T1000 (cell line): ENCODE data around the gene LMF2.
A peak's percentile ranks its signal among the peaks of the same experiment; 100 is the strongest.
"Not testable (repeated sequence)": the region's sequence is repeated elsewhere in the genome, so short reads cannot be mapped to it uniquely, and the experiment has no call there.

Experiments
- DNase-seq: peaks from one replicate; lab custom pipeline; 2025; ENCODE audit warnings: mixed read lengths; lab: John Stamatoyannopoulos, UW

The LMF2 gene

DNA sequence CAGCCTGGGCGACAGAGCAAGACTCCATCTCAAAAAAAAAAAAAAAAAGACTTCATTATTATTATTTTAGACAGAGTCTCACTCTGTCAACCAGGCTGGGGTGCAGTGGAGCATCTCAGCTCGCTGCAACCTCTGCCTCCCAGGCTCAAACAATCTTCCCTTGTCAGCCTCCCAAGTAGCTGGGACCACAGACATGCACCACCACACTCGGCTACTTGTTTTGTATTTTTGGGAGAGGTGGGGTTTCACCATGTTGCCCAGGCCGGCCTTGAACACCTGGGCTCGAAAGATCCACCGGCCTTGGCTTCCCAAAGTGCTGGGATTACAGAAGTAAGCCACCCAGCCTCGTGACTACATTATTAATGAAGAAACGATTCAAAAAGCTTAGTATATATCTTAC, 27.6 kb upstream of the LMF2 start:
- no peak for DNase-seq

DNA sequence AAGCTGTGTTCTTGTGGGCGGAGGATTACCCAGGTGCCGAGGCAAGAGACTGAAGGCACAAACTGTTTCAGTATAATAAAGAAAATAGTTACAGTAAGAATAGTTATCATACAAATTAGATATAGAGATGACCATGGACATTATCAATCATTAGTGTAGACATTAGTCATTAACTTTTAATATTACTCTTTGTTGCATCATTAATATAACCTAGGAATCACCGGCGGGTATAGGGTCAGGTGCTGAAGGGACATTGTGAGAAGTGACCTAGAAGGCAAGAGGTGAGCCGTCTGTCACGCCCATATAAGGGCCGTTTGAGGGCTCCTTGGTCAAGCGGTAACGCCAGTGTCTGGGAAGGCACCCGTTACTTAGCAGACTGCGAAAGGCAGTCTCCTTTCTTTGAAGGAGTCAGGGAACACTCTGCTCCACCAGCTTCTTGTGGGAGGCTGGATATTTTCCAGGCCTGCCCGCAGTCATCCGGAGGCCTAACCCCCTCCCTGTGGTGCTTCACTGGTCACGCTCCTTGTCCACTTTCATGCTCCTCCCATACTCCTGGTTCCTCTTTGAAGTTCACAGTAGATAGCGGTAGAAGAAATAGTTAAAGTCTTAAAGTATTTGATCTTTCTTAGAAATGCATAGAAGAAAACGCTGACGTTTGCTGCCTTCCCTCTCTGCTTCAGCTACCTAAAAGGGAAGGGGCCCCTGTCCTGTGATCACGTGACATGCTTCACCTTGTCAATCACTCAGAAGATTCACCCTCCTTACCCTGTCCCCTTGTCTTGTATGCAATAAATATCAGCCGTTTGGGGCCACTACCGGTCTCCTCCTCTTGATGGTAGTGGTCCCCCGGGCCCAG, 26.6 kb upstream of the LMF2 start:
- DNase-seq = not testable (repeated sequence)

DNA sequence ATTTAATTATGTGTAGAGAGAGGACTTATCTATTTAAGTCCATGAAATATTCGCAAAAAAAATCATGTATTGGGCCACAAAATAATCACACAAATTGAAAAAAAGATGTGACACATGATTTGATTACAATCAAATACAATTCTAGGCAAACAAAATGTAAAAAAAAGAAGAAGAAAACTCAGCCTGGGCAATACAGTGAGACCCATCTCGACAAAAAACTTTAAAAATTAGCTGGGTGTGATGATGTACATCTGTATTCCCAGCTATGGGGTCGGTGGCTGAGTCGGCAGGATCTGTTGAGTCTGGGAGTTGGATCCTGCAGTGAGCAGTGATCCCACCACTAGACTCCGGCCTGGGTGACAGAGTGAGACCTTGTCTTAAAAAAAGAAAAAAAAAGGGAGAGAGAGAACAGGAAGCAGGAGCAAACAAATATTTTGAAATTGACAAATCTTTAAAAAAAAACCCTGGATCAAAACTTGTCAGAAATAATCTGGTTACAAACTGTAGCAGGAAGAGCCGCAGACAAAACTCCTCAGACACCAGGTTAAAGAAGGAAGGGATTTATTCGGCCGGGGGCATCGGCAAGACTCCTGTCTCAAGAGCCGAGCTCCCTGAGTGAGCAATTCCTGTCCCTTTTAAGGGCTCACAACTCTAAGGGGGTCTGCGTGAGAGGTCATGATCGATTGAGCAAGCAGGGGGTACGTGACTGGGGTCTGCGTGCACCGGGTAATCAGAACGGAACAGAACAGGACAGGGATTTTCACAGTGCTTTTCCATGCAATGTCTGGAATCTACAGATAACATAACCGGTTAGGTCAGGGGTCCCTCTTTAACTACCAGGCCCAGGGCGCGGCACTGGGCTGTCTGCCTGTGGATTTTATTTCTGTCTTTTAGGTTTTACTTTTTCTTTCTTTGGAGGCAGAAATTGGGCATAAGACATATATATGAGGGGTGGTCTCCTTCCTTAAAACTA, 25.6 kb upstream of the LMF2 start:
- no peak for DNase-seq

DNA sequence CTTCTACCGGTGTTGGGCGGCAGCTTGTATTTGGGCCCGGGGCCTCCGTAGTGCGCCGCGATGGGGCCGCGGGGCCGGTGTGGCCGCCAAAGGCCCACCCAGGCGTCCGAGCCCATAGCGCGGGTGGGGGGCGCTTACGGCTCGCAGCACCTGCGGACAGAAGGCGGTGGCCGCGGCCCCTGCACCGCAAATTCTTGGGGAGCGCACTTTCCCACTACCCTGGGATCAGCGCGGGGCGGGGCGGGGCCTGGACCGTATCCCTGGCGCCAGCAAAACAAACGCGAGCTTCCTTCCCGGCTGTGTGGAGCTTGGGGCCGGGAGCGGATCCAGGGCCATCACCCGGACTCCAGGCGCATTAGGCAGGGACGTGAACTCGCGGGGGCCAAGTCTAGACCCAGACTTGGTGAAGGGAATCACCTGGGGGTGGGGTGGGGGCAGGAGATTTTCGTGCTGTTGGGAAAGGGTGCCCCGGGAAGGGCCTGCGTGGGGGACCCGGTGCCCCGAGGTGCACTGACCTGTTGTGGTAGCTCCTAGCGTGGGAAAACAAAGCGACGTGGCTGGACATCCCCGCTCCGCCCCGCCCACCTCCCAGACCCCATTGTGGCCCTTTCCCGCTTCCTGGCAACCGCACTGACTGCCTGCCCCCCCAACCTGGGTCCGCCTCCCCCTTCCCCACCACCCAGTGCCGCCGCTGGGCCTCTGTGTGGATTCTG, 24.6 kb upstream of the LMF2 start:
- no peak for DNase-seq

DNA sequence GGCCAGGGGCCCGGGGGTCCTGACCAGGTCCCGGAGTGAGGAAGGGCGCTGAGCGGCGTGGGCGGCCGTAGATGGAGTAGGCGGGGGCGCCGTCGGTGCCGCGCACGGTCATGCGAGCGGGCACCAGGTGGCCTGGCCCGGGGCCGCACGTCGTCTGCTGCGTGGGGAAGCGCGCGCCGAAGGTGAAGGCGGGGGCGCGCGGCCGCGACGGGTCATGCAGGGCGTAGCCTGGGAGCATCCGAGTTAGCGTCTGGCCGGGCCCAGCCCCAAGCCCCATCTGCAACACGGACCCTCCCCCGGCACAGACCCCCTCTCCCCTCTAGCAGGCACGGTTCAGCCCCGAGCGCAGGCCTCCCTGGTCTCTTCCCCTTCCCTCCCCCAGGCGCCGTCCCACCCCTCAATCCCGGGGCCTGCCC, 24.1 kb upstream of the LMF2 start:
- no peak for DNase-seq

DNA sequence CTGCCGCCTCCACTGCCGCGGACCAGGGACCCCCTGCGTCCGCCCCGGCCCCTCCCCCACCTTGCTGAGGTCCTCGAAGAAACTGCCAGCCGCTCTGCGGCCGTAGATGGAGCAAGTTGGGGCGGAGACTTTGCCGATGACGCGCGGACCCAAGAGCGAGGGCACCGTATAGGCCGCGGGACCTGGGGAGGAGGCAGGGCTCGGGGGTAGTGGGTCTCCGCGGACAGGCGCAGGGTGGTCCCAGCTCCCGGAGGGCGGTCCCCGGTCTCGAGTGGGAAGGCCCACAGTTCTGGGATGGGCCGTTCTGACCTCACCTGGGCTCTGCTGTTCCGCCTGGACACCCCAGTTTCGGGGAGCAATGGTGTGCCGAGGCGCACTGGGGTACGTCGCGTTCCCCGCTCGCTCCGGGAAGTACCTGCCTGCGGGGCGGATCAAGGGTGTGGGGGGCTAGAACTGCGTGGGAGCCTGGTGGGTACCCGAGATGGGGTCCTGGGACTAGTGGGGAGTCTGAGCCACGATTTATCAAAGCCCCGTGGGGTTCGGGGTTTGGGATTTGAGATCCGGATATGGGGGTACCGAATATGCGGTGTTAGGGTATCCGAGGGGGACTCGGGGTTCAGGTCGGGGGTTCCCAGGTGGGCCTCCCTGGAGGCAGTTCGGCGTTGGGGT, 23.5 kb upstream of the LMF2 start:
- DNase-seq = peak; percentile 14

DNA sequence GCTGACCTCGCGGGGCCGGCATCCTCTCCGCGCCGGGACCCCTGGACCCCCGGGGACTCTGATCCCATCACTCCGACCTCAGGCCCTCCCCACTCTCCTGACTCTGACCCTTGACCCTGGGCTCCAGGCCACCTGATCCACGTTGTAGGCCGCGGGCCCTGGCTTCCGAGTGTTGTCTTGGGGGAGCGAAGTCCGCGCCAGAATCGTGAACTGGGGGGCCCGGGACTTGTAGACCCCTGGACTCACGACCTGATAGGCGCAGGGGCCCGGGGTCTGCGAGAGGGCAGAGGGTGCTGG, 23.0 kb upstream of the LMF2 start:
- no peak for DNase-seq

DNA sequence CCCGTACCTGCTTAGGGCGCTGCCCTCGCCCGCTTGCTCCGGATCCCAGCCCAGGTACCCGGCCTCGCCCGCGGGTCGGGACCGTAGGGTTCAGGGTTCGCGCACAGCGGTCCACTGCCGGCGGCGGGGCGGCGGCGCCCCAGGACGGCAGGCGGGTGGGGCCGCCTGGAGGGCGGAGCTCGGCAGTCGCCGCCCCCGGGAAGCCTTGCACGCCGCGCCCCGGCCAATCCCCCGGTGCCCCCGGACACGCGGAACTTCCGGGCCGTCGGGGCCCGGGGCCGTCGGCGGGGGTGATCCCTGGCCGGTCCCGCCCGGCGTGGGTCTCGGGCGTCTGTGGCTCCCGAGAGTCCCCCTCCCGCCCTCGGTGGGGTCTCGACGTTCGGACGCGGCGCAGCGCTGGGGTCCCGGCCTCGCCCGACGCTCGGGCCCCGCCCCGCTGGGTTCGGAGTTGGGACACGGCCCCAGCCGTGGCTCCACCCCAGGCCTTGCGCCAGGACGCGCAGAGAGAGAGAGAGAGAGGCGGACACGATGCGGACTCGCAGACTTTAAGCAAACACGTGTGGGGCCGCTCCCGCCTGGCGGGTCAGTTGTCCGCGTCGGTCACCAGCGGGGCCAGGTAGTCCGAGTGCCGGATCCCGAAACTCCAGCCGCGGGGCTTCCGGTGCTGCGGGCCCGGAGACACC, 22.5 kb upstream of the LMF2 start, which contains the start of gene TYMP:
Gene TYMP, minus strand, starts transcription at position 116 of the 683 bp plus-strand sequence. CDS start 303 bp downstream, outside the sequence.
- DNase-seq = no peak

DNA sequence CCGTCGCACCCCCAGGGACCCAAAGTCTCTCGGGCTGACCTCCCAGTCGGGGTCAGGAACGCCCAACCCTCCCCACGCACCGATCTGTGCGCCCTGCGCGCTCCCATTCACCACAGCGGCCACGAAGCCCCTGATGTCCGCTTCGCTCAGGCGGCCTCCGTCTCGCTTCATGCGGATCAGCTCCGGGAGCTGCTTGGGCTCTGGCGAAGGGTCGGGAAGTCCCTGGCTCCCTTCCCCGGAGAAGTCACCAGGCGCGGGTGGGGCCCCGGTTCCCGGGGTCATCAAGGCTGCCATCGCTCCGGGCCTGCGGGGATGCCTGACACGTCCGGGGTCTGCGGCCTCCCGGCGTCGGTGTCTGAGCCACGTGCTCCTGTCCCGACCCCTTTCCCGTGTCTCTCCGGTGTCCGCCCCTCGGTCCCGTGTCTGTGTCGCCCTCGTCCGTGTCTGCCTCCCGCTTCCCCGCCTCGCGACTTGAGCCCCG, 22.0 kb upstream of the LMF2 start:
- DNase-seq = no peak

DNA sequence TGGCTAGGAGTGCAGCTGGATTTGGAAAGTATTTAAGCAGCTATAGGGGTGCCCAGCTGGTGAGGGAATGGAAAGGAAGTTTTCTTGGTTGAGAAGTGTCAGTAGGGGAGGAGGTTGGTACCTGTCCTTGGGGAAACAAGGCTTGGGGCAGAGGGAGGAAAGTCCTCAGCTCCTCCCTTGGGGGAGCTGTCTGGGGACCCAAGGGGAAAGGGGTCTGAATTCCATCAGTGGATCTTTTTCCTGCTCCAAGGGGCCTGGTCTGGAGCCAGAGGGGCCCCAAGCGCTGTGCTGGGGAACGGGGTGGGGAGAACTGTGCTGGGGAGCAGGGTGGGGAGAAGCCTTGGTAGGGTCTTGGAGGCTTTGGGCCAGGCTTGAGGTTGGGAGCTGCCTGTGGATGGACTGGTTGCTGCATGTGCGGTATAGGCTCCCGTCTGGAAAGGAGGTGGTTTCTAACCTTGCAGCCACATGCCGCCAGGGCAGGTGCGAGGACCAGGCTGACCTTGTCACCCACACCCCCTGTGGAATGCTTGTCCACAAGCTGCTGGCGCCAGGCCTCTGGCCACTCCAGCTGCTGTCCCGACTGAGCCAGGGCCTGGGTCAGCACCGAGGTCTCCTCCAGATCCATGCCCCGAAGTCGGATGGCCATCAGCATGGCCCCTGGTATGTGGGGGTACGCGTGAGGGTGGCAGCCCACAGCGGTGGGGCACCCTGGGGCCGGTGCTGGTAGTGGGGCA, 21.3 kb upstream of the LMF2 start:
- DNase-seq = no peak

DNA sequence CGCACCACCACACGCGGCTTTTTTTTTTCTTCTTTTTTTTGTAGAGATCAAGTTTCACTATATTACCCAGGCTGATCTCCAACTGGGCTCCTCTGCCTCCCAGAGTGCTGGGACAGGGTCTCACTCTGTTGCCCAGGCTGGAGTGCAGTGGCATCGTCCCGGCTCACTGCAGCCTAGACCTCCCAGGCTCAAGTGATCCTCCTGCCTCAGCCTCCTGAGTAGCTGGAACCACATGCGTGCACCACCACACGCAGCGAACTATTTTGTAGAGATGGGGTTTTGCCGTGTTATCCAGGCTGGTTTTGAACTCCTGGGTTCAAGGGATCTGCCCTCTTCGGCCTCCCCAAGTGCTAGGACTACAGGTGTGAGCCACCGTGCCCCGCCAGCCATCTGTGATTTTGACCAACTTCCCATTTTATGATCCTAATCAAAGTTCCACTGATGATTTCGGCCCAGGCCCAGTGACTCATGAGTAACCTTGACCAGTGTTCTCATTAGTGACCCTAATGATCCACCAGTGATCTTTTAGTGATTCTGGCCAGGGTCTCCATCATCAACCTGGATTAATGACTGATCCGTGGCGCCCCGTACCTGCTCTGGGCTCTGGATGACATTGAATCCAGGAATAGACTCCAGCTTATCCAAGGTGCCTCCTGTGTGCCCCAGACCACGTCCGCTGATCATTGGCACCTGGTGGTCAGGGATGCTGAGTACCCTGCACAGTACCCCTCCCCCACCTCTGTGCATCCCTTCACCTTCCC, 20.6 kb upstream of the LMF2 start:
- no peak for DNase-seq

DNA sequence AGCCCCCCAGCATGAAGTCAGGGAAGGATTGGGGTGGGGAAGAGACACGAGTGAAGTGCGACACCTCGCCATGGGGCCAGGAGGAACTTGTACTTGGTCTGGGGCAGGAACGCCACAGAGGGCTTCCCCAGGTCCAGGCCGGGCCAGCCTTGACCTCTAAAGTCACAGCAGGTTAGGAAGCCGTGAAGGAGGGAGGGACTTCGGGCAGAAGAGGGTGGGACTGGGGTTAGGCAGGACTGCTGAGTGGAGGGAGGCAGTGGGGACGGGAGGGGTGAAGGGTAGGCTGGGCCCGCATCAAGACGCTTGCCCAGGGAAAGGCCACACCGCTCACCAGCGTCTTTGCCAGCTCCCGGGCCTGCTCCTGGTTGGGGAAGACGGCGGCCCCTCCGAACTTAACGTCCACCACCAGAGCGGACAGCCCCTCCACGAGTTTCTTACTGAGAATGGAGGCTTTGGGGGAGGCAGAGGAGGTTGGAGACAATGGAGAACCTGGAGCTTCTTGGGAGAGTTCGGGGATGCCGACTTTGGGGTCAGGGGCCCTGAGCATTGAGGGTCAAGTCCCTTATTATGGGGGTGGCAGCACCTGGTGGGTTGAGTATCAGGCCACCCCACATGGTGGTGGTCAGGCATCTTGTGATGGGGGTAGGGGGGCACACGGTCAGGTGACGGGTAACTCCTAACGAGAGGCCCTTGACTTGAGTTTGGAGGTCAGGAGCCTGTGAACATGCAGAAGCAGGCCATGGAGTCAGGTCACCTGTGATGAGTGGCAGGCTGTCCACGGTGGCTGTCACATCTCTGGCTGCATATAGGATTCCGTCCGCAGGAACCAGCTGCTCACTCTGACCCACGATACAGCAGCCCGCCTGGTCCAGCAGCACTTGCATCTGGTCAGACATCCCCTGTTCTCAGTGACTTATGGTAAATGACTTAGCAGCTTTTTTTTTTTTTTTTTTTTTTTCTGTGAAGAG, 19.6 kb upstream of the LMF2 start:
- no peak for DNase-seq

DNA sequence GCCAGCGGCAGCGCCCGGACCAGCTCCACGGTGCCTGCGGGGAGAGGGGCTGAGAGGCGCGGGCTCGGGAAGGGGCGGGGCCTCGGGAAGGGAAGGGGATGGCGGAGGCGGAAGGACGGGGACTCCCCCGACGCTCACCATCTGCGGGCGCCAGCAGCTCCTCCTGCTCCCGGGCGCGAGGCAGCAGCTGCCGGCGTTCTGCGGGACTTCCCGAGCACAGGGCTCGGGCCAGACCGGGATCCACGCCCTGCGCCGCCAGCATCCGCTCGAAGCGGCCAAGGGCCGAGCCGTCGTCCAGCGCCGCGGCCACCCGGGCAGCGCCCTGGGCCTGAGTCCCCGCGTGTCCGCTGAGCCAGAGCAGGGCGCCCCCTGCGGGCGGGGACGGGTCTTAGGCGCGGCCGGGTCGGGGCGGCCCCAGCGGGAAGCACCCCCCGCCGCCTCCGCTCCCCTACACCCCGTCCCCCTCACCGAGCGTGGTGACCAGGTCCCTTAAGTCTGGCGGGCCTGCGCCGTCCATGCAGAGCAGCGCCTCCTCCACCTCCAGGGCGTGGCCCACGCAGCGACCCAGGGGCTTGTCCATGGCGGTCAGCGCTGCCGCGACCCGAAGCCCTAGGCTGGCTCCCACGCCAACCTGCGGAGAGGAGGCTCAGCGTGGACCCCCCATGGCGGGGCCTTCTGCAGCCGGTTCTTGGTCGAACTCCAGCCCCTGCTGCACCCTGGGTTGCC, 18.8 kb upstream of the LMF2 start:
- peak; percentile 36 for DNase-seq

DNA sequence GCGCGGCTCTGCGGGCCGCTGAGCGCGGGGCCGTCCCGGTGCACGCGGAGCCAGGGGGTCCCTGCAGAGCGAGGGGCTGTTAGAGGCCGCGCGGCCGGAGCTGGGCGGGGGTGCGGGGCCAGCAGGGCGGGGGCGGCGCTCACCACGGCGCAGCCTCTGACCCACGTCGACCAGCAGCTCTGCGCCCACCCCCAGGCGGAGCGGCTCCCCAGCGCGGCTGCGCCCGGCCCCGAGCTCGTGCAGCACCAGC, 18.3 kb upstream of the LMF2 start:
- no peak for DNase-seq

DNA sequence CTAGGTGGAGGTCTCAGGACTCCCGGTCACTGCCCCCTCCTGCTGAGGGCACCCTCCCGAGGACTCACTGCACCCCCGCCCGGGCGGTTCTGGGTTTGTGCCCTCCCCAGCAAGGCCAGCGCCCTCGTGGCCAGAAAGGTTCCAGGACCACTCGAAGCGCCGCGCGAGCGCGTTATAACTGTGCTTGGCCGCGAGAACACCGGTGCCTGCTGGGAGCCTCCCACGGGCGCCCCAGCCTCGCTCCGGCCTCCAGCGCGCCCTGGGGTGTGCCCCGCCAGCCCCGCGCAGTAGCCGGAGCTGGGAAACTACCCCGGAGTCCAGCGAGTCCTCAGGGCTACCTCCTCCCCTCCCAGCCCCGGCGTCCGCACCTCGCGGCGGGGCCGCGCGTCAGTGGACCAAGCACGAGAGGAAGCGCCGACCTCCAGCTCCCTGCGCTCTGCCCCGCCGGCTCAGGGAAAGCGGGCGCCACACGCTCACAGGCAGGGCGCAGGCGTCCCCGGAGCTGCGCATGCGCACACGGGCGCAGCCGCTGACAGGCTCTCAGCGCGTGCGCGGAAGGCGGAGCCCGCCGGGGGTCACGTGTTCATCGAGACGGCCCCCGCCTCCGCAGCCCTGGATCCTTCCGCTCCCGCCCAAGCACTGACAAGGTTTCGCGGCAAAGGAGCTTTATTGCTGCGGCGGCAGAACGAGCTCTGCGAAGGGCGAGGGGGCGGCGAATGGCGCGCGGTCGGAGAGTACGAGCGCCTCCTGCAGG, 17.8 kb upstream of the LMF2 start, which contains the start of gene SCO2:
Gene SCO2, minus strand, starts transcription at position 495 of the 754 bp plus-strand sequence. CDS start 1,187 bp downstream, outside the sequence.
- peak; percentile 81 for DNase-seq

DNA sequence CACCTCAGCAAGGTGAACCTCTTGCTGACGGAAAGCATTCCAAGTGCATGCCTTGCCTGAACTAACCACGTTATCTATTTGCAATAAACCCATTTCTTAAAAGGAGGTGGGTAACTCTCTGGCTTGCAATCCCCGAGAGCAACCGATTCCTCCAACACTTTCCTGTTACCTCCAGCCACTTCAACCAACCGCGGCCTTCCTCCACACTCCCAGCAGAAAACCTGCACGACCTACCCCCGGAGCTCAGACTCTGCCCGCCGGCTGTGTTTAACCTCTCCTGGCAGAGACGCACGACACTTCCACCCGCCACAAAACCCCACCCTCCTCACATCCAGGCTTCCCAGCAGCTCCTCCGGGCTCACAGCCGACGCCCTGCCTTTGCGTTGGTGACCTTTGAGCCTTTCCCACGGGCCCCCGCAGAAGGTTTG, 17.2 kb upstream of the LMF2 start:
- DNase-seq = no peak
